IMR-90 (cell line): Measurements from ENCODE around the gene CGREF1. TPM values are rescaled to one million over a fixed set of nuclear protein-coding genes. Genes with fewer than 3 reads are reported as not detected.

ENCODE experiments used
- ATAC-seq: fragments of 200-7000 bp; cut with Tn5 transposase; 2 replicates; pipeline ENCODE4 v1.9.1; 2020; ENCODE audit warnings: low read depth, mild to moderate bottlenecking, moderate library complexity
- BruUV-seq: library from RNA; stranded (reverse); fragments of 400-500 nt; replicated peaks from 2 replicates; lab custom pipeline; 2021; lab: Mats Ljungman, UMichigan
- CTCF ChIA-PET: fragments of 300-600 bp; formaldehyde crosslinking; extraction: SDS; loops from one replicate; lab custom pipeline; 2021; ENCODE audit warnings: antibody characterized with exemption; lab: Yijun Ruan, JAX
- POLR2A ChIA-PET: fragments of 300-600 bp; sonication (Branson Sonifier 250); formaldehyde crosslinking; loops from one replicate; lab custom pipeline; 2022; ENCODE audit warnings: antibody characterized with exemption; ENCODE audit not compliant: unreplicated experiment; lab: Charles Lee
- DNase-seq: peaks from one replicate; pipeline ENCODE4 v3.0.0; 2013
- H2AFZ ChIP-seq: replicated peaks from 2 replicates; pipeline ENCODE3; 2013; ENCODE audit warnings: low read length, mild to moderate bottlenecking; ENCODE audit not compliant: poor library complexity
- H2AK5ac ChIP-seq: 2 replicates; pipeline ENCODE4 v1.6.1; 2013; ENCODE audit warnings: low read depth, low read length, inconsistent platforms
- H2AK9ac ChIP-seq: replicated peaks from 2 replicates; pipeline ENCODE3; 2013; ENCODE audit warnings: mild to moderate bottlenecking, low read depth, low read length, moderate library complexity; ENCODE audit not compliant: poor library complexity
- H2BK120ac ChIP-seq: 2 replicates; pipeline ENCODE4 v1.6.1; 2013; ENCODE audit warnings: low read depth, low read length, inconsistent platforms
- H2BK15ac ChIP-seq: 3 replicates; pipeline ENCODE4 v1.6.1; 2013; ENCODE audit warnings: low read depth, low read length, inconsistent platforms
- H2BK20ac ChIP-seq: 2 replicates; pipeline ENCODE4 v1.6.1; 2013; ENCODE audit warnings: low read depth, mild to moderate bottlenecking, inconsistent platforms, low read length, moderate library complexity
- H2BK5ac ChIP-seq: 2 replicates; pipeline ENCODE4 v1.6.1; 2013; ENCODE audit warnings: mild to moderate bottlenecking, low read depth, low read length, inconsistent platforms; ENCODE audit not compliant: poor library complexity, severe bottlenecking
- H3K14ac ChIP-seq: replicated peaks from 2 replicates; pipeline ENCODE4 v1.6.1; 2013; ENCODE audit warnings: low read depth, low read length, inconsistent platforms
- H3K18ac ChIP-seq: 2 replicates; pipeline ENCODE4 v1.6.1; 2013; ENCODE audit warnings: low read depth, low read length, control low read depth
- H3K23ac ChIP-seq: 2 replicates; pipeline ENCODE4 v1.6.1; 2013; ENCODE audit warnings: low read depth, low read length, inconsistent platforms
- H3K27ac ChIP-seq: 2 replicates; pipeline ENCODE4 v1.5.1; 2013; ENCODE audit warnings: mild to moderate bottlenecking, control low read depth, low read length; ENCODE audit not compliant: insufficient read depth
- H3K27me3 ChIP-seq: 2 replicates; pipeline ENCODE4 v1.6.1; 2013; ENCODE audit warnings: low read length; ENCODE audit not compliant: control insufficient read depth, insufficient read depth
- H3K36me3 ChIP-seq: 2 replicates; pipeline ENCODE4 v1.6.1; 2013; ENCODE audit warnings: low read length, mixed read lengths; ENCODE audit not compliant: control insufficient read depth, insufficient read depth
- H3K4ac ChIP-seq: 2 replicates; pipeline ENCODE4 v1.6.1; 2013; ENCODE audit warnings: low read depth, low read length, inconsistent platforms
- H3K4me1 ChIP-seq: 2 replicates; pipeline ENCODE4 v1.6.1; 2013; ENCODE audit warnings: low read length, mixed read lengths; ENCODE audit not compliant: control insufficient read depth, insufficient read depth
- H3K4me2 ChIP-seq: 2 replicates; pipeline ENCODE4 v1.6.1; 2013; ENCODE audit warnings: low read depth, mild to moderate bottlenecking, control low read depth, low read length, moderate library complexity
- H3K4me3 ChIP-seq: 2 replicates; pipeline ENCODE4 v1.5.1; 2013; ENCODE audit warnings: low read depth, mild to moderate bottlenecking, control low read depth, low read length, moderate library complexity; ENCODE audit not compliant: insufficient read depth
- H3K56ac ChIP-seq: 2 replicates; pipeline ENCODE4 v1.6.1; 2013; ENCODE audit warnings: low read length, inconsistent platforms; ENCODE audit not compliant: insufficient read depth; ENCODE audit errors: extremely low read depth
- H3K79me1 ChIP-seq, 2 experiments: 2 replicates each; pipeline ENCODE4 v1.6.1; 2013; ENCODE audit warnings: low read length in 2 of 2, inconsistent platforms in 1 of 2, low read depth in 1 of 2
- H3K9ac ChIP-seq: 2 replicates; pipeline ENCODE4 v1.6.1; 2013; ENCODE audit warnings: low read depth, low read length, control low read depth
- H3K9me1 ChIP-seq: 2 replicates; pipeline ENCODE4 v1.6.1; 2013; ENCODE audit warnings: low read length, inconsistent platforms; ENCODE audit not compliant: insufficient read depth
- H3K9me3 ChIP-seq: 2 replicates; pipeline ENCODE4 v1.6.1; 2013; ENCODE audit warnings: low read length; ENCODE audit not compliant: control insufficient read depth, insufficient read depth
- H4K20me1 ChIP-seq: 2 replicates; pipeline ENCODE4 v1.6.1; 2013; ENCODE audit warnings: low read length, inconsistent platforms; ENCODE audit not compliant: insufficient read depth
- H4K5ac ChIP-seq: 2 replicates; pipeline ENCODE4 v1.6.1; 2013; ENCODE audit warnings: mild to moderate bottlenecking, low read depth, low read length, control low read depth
- H4K8ac ChIP-seq, 2 experiments: 2 replicates each; pipeline ENCODE4 v1.6.1; 2013; ENCODE audit warnings: low read depth in 2 of 2, low read length in 2 of 2, control low read depth in 1 of 2, inconsistent platforms in 1 of 2
- H4K91ac ChIP-seq: 2 replicates; pipeline ENCODE4 v1.6.1; 2013; ENCODE audit warnings: low read depth, low read length, inconsistent platforms; ENCODE audit not compliant: insufficient read depth
- BHLHE40 ChIP-seq: fragments of 150-350 bp; IDR thresholded peaks from 2 replicates; pipeline ENCODE4 v1.6.1; 2016; ENCODE audit warnings: mild to moderate bottlenecking, low read depth, low read length
- CEBPB ChIP-seq: IDR thresholded peaks from 2 replicates; pipeline ENCODE4 v1.6.1; 2012; ENCODE audit warnings: low read depth, low read length, improper control_type of control experiment
- CHD1 ChIP-seq: IDR thresholded peaks from 2 replicates; pipeline ENCODE4 v1.6.1; 2012; ENCODE audit warnings: low read depth, low read length, improper control_type of control experiment
- CTCF ChIP-seq: conservative IDR thresholded peaks from 2 replicates; pipeline ENCODE4 v1.5.1; 2012; ENCODE audit warnings: mild to moderate bottlenecking, low read depth, low read length, improper control_type of control experiment
- ELK1 ChIP-seq: fragments of 150-350 bp; IDR thresholded peaks from 2 replicates; pipeline ENCODE4 v1.6.1; 2016; ENCODE audit warnings: low read depth, mild to moderate bottlenecking, low read length, moderate library complexity, borderline replicate concordance
- FOS ChIP-seq: fragments of 150-350 bp; IDR thresholded peaks from 2 replicates; pipeline ENCODE4 v1.6.1; 2016; ENCODE audit warnings: low read depth, low read length
- MAFK ChIP-seq: IDR thresholded peaks from 2 replicates; pipeline ENCODE4 v1.6.1; 2012; ENCODE audit warnings: low read depth, low read length, improper control_type of control experiment
- MAZ ChIP-seq: IDR thresholded peaks from 2 replicates; pipeline ENCODE4 v1.6.1; 2012; ENCODE audit warnings: low read depth, mild to moderate bottlenecking, low read length, improper control_type of control experiment, moderate library complexity, borderline replicate concordance
- MXI1 ChIP-seq: IDR thresholded peaks from 2 replicates; pipeline ENCODE4 v1.6.1; 2012; ENCODE audit warnings: low read depth, mild to moderate bottlenecking, low read length, moderate library complexity, borderline replicate concordance
- NFE2L2 ChIP-seq: fragments of 150-350 bp; IDR thresholded peaks from 2 replicates; pipeline ENCODE4 v1.6.1; 2016; ENCODE audit warnings: low read depth, mild to moderate bottlenecking, low read length
- POLR2A ChIP-seq: IDR thresholded peaks from 2 replicates; pipeline ENCODE4 v1.6.1; 2012; ENCODE audit warnings: mild to moderate bottlenecking, low read depth, low read length
- RAD21 ChIP-seq: IDR thresholded peaks from 2 replicates; pipeline ENCODE4 v1.6.1; 2012; ENCODE audit warnings: low read length, improper control_type of control experiment
- RCOR1 ChIP-seq: IDR thresholded peaks from 2 replicates; pipeline ENCODE4 v1.6.1; 2012; ENCODE audit warnings: mild to moderate bottlenecking, low read length, improper control_type of control experiment; ENCODE audit not compliant: insufficient replicate concordance
- RFX5 ChIP-seq: IDR thresholded peaks from 2 replicates; pipeline ENCODE4 v1.8.0; 2012; ENCODE audit warnings: low read depth, mild to moderate bottlenecking, low read length, moderate library complexity
- SMC3 ChIP-seq: fragments of 150-350 bp; IDR thresholded peaks from 2 replicates; pipeline ENCODE4 v1.6.1; 2016; ENCODE audit warnings: low read depth, mild to moderate bottlenecking, antibody characterized with exemption, low read length, moderate library complexity
- USF2 ChIP-seq: fragments of 150-350 bp; IDR thresholded peaks from 2 replicates; pipeline ENCODE4 v1.6.1; 2017; ENCODE audit warnings: mild to moderate bottlenecking, antibody characterized with exemption, low read length, low read depth
- WGBS, 2 experiments: methylation state at CpG; one replicate each; pipeline versions ENCODE4 v1.1.5 to v1.1.7; 2013; ENCODE audit warnings: missing lambda C conversion rate in 2 of 2; ENCODE audit not compliant: insufficient read length in 1 of 2; ENCODE audit errors: extremely low coverage in 2 of 2; 5-methylcytosine and 5-hydroxymethylcytosine counted together
- dilution Hi-C: fragments of 300-500 bp; cut with HindIII; formaldehyde crosslinking; loops from one replicate; pipeline ENCODE4 v1.14.3; 2018; ENCODE audit warnings: low sequenced_read_pairs; ENCODE audit not compliant: unreplicated experiment
- in situ Hi-C: fragments of 300-500 bp; cut with MboI; formaldehyde crosslinking; loops from 3 replicates; pipeline ENCODE4 v1.14.3; 2019; ENCODE audit warnings: low sequenced_read_pairs, inconsistent platforms, mixed read lengths
- intact Hi-C: fragments of 100-400 bp; cut with micrococcal nuclease; formaldehyde crosslinking; loops from 2 replicates; pipeline ENCODE4 v1.10.0; 2022
- polyA plus RNA-seq, 3 experiments: library from polyadenylated mRNA; depleted of rRNA; stranded (reverse); fragments of >200 nt; gene quantifications; 2 replicates each; pipeline ENCODE4 v1.2.3, GENCODE V29; 2012; ENCODE audit warnings: low replicate concordance in 1 of 3
- total RNA-seq: library from RNA; depleted of rRNA; stranded (reverse); fragments of >200 nt; gene quantifications from 2 replicates; pipeline ENCODE4 v1.2.3, GENCODE V29; 2012

The CGREF1 gene
- total and polyA plus RNA-seq, 2 of the 4 experiments (the other 2 are of a cell fraction): 0.54 to 1.3 TPM

GRCh38 chr2:27087823-27088410 is 31.0 kb downstream of the CGREF1 start:
- no peak overlapping the region for H3K27ac ChIP-seq
- WGBS, 2 experiments: 83% methylated on average over 2 of the region's 5 CpGs; no CpG with 5 or more reads in 1 of the 2 experiments
- no peak for TF ChIP-seq MAZ
- no peak for TF ChIP-seq USF2
- TF ChIP-seq MAFK: no peak
- no peak for TF ChIP-seq RFX5
- TF ChIP-seq RAD21: no peak
- TF ChIP-seq RCOR1: no peak
- TF ChIP-seq CTCF: no peak
- no peak for TF ChIP-seq MXI1
- TF ChIP-seq ELK1: no peak
- no peak for TF ChIP-seq NFE2L2
- no peak for TF ChIP-seq POLR2A
- TF ChIP-seq SMC3: no peak
- no peak for TF ChIP-seq CHD1
- TF ChIP-seq FOS: no peak
- TF ChIP-seq BHLHE40: no peak
- TF ChIP-seq CEBPB: no peak
- no peaks in the 10 kb centered on the region for H3K9me3 ChIP-seq
- no peaks in the 10 kb centered on the region for H3K27me3 ChIP-seq
- H3K14ac ChIP-seq: no peak overlapping the region
- BruUV-seq: no TSS peak
- no peak overlapping the region for H2AK5ac ChIP-seq
- H2AFZ ChIP-seq: no peak overlapping the region
- H2BK120ac ChIP-seq: no peak overlapping the region
- no peak overlapping the region for H2BK15ac ChIP-seq
- no peak overlapping the region for H4K8ac ChIP-seq
- H3K9me1 ChIP-seq: no peaks in the 10 kb centered on the region; the same call in 1 of the 2 replicates
- no peak overlapping the region for H4K5ac ChIP-seq
- H2AK9ac ChIP-seq: no peak overlapping the region
- H3K4ac ChIP-seq: no peak overlapping the region
- intact Hi-C loops (loop anchor here (5.0 kb wide), 1 partner anchor 241 kb away; the partner anchor contains the start of gene DPYSL5), dilution Hi-C loops (no loop called here), in situ Hi-C loops (no loop called here)
- H2BK20ac ChIP-seq: no peak overlapping the region
- no peak overlapping the region for H3K4me2 ChIP-seq
- no peak overlapping the region for H3K56ac ChIP-seq
- DNase-seq (no peak), ATAC-seq (no peak)
- no peak overlapping the region for H4K91ac ChIP-seq
- H3K36me3 ChIP-seq: peaks cover 10% of the 10 kb centered on the region; the same call in 1 of the 2 replicates
- H3K79me1 ChIP-seq: peaks cover 0 to 18% of the 10 kb centered on the region in 2 experiments; a peak in 1 of 4 replicates
- H3K9ac ChIP-seq: no peak overlapping the region
- POLR2A ChIA-PET: interaction anchor here (0.9 kb wide), 1 partner anchor 131 kb away, joined by 3 read pairs; no protein-coding TSS in a partner anchor
- peaks cover 6% of the 10 kb centered on the region for H3K4me1 ChIP-seq
- H2BK5ac ChIP-seq: no peak overlapping the region
- CTCF ChIA-PET: no interaction called here
- H3K23ac ChIP-seq: no peak overlapping the region
- no peaks in the 10 kb centered on the region; the same call in 1 of the 2 replicates for H4K20me1 ChIP-seq
- no peak overlapping the region for H3K4me3 ChIP-seq
- no peak overlapping the region for H3K18ac ChIP-seq
